ENCODE data around the gene ING1.

GRCh38 chr13:110700186-110700585, 13.3 kb upstream of the ING1 start:
- TF ChIP-seq, protein P1, sequence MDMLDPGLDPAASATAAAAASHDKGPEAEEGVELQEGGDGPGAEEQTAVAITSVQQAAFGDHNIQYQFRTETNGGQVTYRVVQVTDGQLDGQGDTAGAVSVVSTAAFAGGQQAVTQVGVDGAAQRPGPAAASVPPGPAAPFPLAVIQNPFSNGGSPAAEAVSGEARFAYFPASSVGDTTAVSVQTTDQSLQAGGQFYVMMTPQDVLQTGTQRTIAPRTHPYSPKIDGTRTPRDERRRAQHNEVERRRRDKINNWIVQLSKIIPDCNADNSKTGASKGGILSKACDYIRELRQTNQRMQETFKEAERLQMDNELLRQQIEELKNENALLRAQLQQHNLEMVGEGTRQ (IDR thresholded peaks at IDR 0.05; ENCODE audit: low read depth, low read length): no peak
- TF ChIP-seq CTCF (conservative IDR thresholded peaks at IDR 0.05; ENCODE audit: low read depth, low read length): no peak
- no peak for TF ChIP-seq RAD21 (IDR thresholded peaks at IDR 0.05; ENCODE audit: low read length)

All from IMR-90 (cell line).